ENCODE data around the gene HOXA11. TPM values are rescaled to one million over a fixed set of nuclear protein-coding genes. Genes with fewer than 3 reads are reported as not detected.

HOXA11 gene
- total and polyA plus RNA-seq, 10 of the 15 experiments (the other 5 are each of a cell fraction or from before 2014, with no cell fraction given): not detected

GRCh38 chr7:27159266-27160144, 25.5 kb downstream of the HOXA11 start (continued):
- TF ChIP-seq IRF4 (IDR thresholded peaks at IDR 0.05; ENCODE audit: low read depth, low read length): no peak

DNA sequence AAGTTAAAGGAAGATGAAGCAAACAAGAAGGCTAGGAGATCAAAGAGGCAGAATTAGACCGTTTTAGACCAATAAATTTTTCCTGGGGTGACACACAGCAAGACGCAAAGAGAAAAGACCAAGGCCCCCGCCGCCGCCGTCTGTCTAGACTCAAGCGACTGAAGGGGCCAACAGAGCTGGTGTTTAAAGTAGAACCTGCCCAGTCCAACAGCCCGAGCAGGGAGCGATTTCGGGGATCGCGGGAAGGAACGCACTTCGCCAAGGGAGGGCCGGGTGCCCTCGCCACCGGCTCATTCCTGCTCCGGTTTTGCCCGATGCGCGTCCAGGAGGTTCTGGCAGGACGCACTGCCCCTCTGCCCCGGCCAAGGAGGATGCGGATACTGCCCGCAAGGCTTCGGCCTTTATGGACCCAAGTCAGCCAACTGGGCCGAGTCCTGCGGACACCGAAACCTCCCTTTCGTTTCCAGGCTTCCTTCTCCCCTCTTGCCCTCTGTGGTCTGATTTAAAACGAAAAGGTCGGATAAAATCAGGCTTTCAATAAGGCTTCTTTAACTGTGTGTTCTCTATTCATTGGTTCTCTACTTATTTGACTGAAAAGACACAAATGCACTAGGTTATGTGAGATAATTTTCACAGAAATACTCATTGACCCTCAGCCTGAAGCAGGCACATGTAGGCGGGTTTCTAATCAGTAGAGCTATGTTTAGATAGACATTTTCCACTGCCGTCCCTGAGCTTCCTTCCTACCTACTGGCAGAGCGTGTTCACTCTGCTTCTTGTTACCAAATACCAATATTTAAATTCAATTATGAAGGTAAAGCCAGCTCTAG, 26.4 kb downstream of the HOXA11 start:
- Histone ChIP-seq H3K27me3 (replicated peaks in 1 of 2; ENCODE audit: control insufficient read depth in 2 of 2, insufficient read depth in 2 of 2, low read length in 1 of 2) (peaks cover 19 to 43% of the 10 kb centered on the region in 2 experiments), H3K36me3 (ENCODE audit: control insufficient read depth in 2 of 2, insufficient read depth in 2 of 2, low read length in 1 of 2) (no peaks in the 10 kb centered on the region), H3K4me3 (no peak overlapping the region), H3K4me2 (ENCODE audit: control insufficient read depth, insufficient read depth) (no peak overlapping the region), H2AFZ (ENCODE audit: control insufficient read depth, low read depth, low read length) (no peak overlapping the region), H3K79me2 (ENCODE audit: control insufficient read depth, insufficient read depth, low read length) (no peaks in the 10 kb centered on the region), H3K9ac (ENCODE audit: control insufficient read depth, insufficient read depth, low read length) (no peak overlapping the region), H3K9me3 (replicated peaks; ENCODE audit: control insufficient read depth, insufficient read depth, low read length) (no peaks in the 10 kb centered on the region; the same call in 2 of the 3 replicates), H3K27ac (ENCODE audit: control insufficient read depth, insufficient read depth) (no peak overlapping the region), H4K20me1 (ENCODE audit: control insufficient read depth, insufficient read depth) (no peaks in the 10 kb centered on the region), H3K4me1 (ENCODE audit: control insufficient read depth, insufficient read depth, low read length) (no peaks in the 10 kb centered on the region)
- FAIRE-seq (no peak), DNase-seq (ENCODE audit: low read depth, low spot score) (no peak), ATAC-seq (no peak)
- RAD21 ChIA-PET (ENCODE audit: unreplicated experiment): interaction anchor here (0.5 to 1.4 kb wide), 3 partner anchors 14 to 477 kb away, joined by 3 to 4 read pairs (median 4); no protein-coding TSS in a partner anchor
- CTCF ChIA-PET: interaction anchor here (0.7 to 3.1 kb wide), 10 partner anchors 8 to 789 kb away, joined by 3 to 21 read pairs (median 6); no protein-coding TSS in a partner anchor
- 24% methylated on average over 35 of the region's 35 CpGs for WGBS (ENCODE audit: insufficient coverage, insufficient replicate concordance, low lambda C conversion rate, missing lambda C conversion rate)
- no TSS peak for BruUV-seq (replicated peaks)
- POLR2A ChIA-PET: no interaction called here
- in situ Hi-C loops (cut with MboI) (loop anchor here (5.0 to 25.0 kb wide), 3 partner anchors 791 to 1296 kb away; no protein-coding TSS in a partner anchor), intact Hi-C loops (cut with micrococcal nuclease; ENCODE audit: unreplicated experiment) (no loop called here)
- SMC1A ChIA-PET (ENCODE audit: uncharacterized antibody, unreplicated experiment): interaction anchor here (1.0 to 1.6 kb wide), 7 partner anchors 8 to 1266 kb away, joined by 3 to 10 read pairs (median 4); no protein-coding TSS in a partner anchor
- no peak for TF ChIP-seq MXI1 (IDR thresholded peaks at IDR 0.05; ENCODE audit: low read depth, low read length)
